ENCODE data around the gene COL18A1. TPM values are rescaled to one million over a fixed set of nuclear protein-coding genes. Genes with fewer than 3 reads are reported as not detected.

The COL18A1 gene
- total RNA-seq, 1 experiment from 2014 or later = 3.4 TPM

DNA sequence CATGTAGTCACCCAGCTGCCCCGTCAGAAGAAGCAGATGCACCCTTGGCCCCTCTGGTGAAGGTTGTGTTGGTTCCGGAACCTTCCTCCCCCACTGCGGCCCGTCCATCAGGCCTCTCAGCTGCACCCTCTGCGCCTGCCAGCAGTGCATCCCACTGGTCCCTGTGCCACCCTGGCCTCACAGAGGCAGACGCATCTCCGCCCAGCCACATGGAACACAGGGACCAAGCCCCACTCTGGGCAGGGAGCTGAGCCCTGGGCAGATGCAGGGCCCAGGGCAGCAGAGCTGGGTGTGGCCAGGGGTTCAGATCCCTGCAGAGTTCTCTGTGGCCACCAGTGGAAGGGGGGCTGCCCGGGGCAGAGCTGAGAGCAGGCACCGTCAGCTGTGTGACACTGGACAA, 86.7 kb downstream of the COL18A1 start:
- ChIA-PET POLR2A (interaction anchor here (0.7 kb wide), 1 partner anchor 20 kb away, joined by 3 read pairs; no protein-coding TSS in a partner anchor), CTCF (no interaction called here)
- no TSS peak for BruUV-seq (replicated peaks)
- intact Hi-C loops (cut with micrococcal nuclease) = no loop called here
- peaks cover 6% of the 10 kb centered on the region for H3K36me3 Mint-ChIP-seq (ENCODE audit: insufficient read depth, unreplicated experiment)
- no peak for TF ChIP-seq CTCF (IDR thresholded peaks at IDR 0.05; ENCODE audit: unreplicated experiment)
- no peak for DNase-seq (ENCODE audit: unreplicated experiment)
- H3K9me3 Mint-ChIP-seq (ENCODE audit: unreplicated experiment) = no peaks in the 10 kb centered on the region
- no peaks in the 10 kb centered on the region for H3K27me3 Mint-ChIP-seq (ENCODE audit: insufficient read depth, unreplicated experiment)
- peaks cover 5% of the 10 kb centered on the region for H3K4me1 Mint-ChIP-seq (ENCODE audit: insufficient read depth, unreplicated experiment)
- no peak overlapping the region for H3K27ac Mint-ChIP-seq (ENCODE audit: low read depth, unreplicated experiment)
- no peak overlapping the region for H3K4me3 Mint-ChIP-seq (ENCODE audit: unreplicated experiment)

GRCh38 chr21:45492765-45493164, 87.8 kb downstream of the COL18A1 start:
- no peak overlapping the region for H3K4me3 Mint-ChIP-seq (ENCODE audit: unreplicated experiment)
- H3K27me3 Mint-ChIP-seq (ENCODE audit: insufficient read depth, unreplicated experiment) = no peaks in the 10 kb centered on the region
- no TSS peak for BruUV-seq (replicated peaks)
- DNase-seq (ENCODE audit: unreplicated experiment) = no peak
- intact Hi-C loops (cut with micrococcal nuclease) = no loop called here
- no peak overlapping the region for H3K27ac Mint-ChIP-seq (ENCODE audit: low read depth, unreplicated experiment)
- peaks cover 5% of the 10 kb centered on the region for H3K4me1 Mint-ChIP-seq (ENCODE audit: insufficient read depth, unreplicated experiment)
- POLR2A ChIA-PET = no interaction called here
- no peak for TF ChIP-seq CTCF (IDR thresholded peaks at IDR 0.05; ENCODE audit: unreplicated experiment)
- H3K9me3 Mint-ChIP-seq (ENCODE audit: unreplicated experiment) = no peaks in the 10 kb centered on the region
- H3K36me3 Mint-ChIP-seq (ENCODE audit: insufficient read depth, unreplicated experiment) = peaks cover 6% of the 10 kb centered on the region
- CTCF ChIA-PET = no interaction called here

GRCh38 chr21:45493401-45494001, 88.5 kb downstream of the COL18A1 start:
- intact Hi-C loops (cut with micrococcal nuclease) = no loop called here
- TF ChIP-seq CTCF (IDR thresholded peaks at IDR 0.05; ENCODE audit: unreplicated experiment) = no peak
- Mint-ChIP-seq H3K36me3 (ENCODE audit: insufficient read depth, unreplicated experiment) (peaks cover 7% of the 10 kb centered on the region), H3K4me1 (ENCODE audit: insufficient read depth, unreplicated experiment) (peaks cover 5% of the 10 kb centered on the region), H3K27ac (ENCODE audit: low read depth, unreplicated experiment) (no peak overlapping the region), H3K9me3 (ENCODE audit: unreplicated experiment) (no peaks in the 10 kb centered on the region), H3K4me3 (ENCODE audit: unreplicated experiment) (no peak overlapping the region), H3K27me3 (ENCODE audit: insufficient read depth, unreplicated experiment) (no peaks in the 10 kb centered on the region)
- DNase-seq (ENCODE audit: unreplicated experiment) = no peak
- CTCF ChIA-PET = no interaction called here
- POLR2A ChIA-PET = no interaction called here
- BruUV-seq (replicated peaks) = no TSS peak

DNA sequence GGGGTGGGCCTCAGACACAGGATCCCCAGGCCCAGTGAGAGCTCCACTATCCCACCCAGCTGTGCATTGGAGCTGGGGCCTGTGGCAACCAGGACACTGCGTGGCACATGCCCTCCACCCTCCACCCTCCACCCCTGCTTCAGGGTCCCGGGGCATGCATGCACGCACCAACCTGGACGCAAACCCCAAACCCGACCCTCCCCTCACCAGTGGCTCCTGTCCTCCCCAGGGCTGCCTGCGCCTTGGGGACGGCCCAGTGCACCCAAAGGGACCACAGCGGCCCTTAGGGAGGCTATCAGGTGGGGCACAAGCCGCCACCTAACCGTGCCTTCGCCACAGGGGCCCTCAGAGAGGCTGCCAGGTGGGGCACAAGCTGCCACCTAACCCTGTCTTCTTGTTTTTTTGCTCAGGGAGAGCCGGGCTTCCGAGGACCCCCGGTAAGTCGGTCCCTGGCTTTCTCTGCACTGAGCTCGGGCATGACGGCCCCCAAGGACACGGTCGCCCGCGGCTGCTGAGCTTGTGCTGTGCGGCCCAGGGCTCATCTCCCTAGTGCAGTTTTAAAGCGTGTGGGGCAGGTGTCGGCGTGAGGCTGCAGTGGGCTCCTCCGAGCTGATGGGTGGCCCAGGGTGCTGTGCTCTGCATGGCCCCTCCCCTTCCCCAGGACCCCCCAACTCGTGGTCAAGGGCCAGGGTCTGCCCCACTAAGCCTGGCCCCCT, 89.3 kb downstream of the COL18A1 start:
- no TSS peak for BruUV-seq (replicated peaks)
- CTCF ChIA-PET = no interaction called here
- DNase-seq (ENCODE audit: unreplicated experiment) = no peak
- Mint-ChIP-seq H3K4me1 (ENCODE audit: insufficient read depth, unreplicated experiment) (peaks cover 5% of the 10 kb centered on the region), H3K27ac (ENCODE audit: low read depth, unreplicated experiment) (no peak overlapping the region), H3K4me3 (ENCODE audit: unreplicated experiment) (no peak overlapping the region), H3K27me3 (ENCODE audit: insufficient read depth, unreplicated experiment) (no peaks in the 10 kb centered on the region), H3K36me3 (ENCODE audit: insufficient read depth, unreplicated experiment) (peaks cover 12% of the 10 kb centered on the region), H3K9me3 (ENCODE audit: unreplicated experiment) (peaks cover under 1% of the 10 kb centered on the region)
- POLR2A ChIA-PET = no interaction called here
- no peak for TF ChIP-seq CTCF (IDR thresholded peaks at IDR 0.05; ENCODE audit: unreplicated experiment)
- intact Hi-C loops (cut with micrococcal nuclease) = no loop called here

Data from MCF 10A (cell line).